ENCODE data around the gene ANXA6.
A peak's percentile ranks its signal among the peaks of the same experiment; 100 is the strongest.

The ANXA6 gene

DNA sequence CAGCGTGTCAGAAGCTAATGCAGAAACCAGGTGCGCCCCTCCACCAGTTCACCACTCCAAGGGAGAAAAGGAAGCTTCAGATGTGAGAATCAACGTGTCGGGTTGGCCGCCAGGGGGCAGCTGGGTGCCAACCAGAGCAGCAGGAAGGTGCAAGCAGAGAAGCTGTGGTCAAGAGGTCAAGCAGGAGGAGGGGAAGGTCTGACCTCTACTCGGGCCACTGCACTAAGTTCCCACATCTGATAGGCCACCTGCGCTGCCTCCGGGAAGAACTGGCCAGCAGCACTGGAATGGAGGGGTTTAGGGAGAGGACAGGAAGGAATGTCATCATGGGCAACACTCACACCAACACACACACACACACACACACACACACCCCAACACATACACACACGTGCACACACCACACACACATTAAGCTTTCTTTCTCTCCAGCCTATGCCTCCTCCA is 31.4 kb downstream of the ANXA6 start:
- peak; percentile 63 for DNase-seq

DNA sequence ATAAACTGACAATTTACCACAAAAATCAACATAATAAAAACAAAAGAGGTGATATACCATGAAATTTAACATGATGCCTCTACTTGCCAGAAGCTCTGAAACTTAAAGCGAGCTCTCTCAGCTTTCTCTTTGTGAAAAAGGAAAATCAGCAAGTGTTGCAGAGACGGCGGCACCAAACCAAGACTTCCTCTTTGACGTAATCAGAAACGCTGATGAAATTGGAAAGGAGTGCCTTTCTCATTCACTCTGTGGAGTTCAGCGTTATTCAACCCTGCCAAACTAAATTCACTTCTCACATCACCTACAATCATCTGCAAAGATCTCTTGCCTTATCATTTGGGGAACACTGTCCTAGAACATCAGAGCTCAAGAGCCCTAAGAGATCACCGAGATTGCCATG is 32.2 kb downstream of the ANXA6 start:
- no peak for DNase-seq

DNA sequence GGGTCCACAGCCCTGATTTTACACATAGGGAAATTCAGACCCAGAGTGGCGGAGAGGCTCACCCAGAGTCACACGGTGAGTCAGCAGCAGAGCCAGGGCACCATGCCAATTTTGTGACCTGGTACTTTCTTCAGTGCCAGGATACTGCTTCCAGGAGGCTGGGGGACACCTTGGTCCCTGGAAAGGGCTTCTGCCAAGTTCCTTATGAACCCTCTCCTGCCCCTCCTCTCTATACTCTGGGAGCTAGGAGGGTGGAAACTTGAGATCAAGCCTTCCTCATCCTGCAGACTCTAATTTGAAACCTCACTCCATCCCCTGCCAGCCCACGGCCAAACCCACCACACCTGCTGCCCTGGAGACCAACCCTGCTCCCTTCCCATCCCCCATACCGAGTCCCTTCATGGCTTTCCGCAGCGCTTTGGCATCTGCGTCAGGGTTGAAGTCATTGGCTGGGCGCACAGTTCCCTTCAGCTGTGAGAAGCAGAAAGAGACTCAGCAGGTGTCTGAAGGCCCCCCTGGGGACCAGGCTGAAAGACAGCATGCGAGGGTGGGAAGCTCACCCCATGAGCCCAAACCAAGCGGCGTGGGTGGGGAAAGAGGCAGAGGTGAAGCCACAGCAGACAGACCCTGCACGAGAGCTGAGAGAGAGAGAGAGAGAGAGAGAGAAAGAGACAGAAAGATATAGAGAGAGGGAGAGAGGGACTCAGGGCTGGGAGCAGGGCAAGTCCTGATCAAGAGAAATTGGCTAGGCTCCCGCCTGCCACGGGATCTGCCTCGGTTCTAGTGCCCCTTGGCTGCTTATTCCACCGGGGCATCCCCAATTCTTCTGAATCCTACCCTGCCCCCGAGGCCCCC is 33.5 kb downstream of the ANXA6 start:
- no peak for DNase-seq

DNA sequence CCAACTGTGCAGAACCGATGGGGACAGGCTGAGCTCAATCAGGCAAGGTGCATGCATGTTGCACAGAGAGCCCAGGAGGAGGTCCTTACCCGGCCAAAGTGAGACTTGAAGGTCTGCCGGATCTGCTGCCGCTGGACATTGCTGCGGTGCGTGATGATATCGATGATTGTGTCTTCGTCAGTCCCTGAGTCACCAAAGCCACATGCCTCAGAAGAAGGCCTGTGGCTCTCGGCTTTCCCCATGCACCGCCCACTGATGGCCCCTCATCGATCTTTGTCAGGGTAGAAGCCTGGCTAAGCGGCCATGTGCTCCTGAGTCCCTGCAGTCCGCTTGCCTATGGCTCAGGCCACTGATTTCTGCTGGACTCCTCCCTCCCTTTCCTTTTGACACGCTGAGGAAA is 34.8 kb downstream of the ANXA6 start:
- no peak for DNase-seq

DNA sequence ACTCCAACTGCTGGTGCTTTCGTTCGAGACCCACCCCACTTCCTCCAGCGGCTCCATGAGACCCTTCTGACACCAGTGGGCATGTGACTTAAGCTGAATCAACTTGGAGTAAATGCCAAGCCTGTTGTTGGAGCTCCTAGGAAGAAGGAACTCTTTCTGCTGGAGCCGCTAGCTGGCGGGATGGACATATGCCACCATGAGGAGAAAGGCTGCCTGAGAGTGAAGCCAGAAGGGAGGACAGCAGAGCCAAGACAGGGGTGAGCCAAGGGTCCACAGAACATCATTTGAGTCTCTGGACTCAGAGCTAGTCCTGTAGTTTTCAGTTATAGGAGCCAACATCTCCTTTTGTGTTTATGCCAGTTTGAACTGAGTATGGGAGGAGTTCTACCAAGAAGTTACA is 35.9 kb downstream of the ANXA6 start:
- DNase-seq: no peak

DNA sequence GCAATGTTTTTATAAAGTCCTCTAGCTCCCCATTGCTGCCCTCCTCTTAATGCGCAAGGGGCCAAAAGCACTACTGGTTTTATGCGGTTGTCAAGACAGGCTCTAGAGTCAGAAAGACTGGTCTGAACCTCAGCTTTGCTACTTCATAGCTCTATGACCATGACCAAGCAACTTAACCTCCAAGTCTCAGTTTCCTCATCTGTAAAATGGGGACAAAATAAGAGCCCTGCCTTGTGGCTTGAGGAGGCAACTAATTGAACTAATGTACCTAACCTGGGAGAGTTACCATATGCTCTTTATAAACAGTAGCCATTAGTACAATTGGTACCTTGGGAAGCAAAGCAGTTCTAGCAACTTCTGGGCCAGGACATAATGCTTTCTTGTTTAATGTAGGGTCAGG is 36.5 kb downstream of the ANXA6 start:
- no peak for DNase-seq

DNA sequence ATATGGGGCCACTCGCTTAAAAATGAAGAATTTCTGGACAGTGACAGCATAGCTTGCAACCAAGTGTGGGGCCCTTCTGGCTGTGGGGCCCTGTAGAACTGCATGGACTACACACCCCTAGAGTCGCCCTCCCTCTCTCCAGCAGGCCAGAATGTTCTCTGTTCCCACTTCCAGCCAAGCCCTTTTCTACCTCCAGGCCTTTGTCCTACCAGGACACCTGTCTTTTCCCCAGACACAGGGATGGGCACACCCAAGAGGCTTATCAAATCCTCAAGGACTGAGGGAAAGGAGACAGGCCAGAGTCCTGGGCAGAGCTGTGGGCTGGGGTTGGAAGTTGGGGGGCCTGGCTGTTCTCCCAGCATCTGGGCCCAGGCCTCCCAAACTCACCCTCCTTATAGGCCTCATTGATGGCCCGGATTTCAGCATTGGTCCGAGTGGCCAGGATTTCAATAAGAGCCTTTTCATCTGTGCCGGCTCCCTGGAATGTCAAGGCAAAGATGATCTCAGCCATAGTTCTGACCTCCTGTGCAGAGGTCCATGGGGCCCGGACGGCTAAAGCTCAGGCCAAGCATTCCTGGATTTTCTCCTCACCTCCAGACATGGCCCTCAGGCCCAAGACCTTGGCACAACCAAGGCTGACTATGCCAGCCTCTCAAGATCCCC is 38.5 kb downstream of the ANXA6 start:
- DNase-seq: no peak

DNA sequence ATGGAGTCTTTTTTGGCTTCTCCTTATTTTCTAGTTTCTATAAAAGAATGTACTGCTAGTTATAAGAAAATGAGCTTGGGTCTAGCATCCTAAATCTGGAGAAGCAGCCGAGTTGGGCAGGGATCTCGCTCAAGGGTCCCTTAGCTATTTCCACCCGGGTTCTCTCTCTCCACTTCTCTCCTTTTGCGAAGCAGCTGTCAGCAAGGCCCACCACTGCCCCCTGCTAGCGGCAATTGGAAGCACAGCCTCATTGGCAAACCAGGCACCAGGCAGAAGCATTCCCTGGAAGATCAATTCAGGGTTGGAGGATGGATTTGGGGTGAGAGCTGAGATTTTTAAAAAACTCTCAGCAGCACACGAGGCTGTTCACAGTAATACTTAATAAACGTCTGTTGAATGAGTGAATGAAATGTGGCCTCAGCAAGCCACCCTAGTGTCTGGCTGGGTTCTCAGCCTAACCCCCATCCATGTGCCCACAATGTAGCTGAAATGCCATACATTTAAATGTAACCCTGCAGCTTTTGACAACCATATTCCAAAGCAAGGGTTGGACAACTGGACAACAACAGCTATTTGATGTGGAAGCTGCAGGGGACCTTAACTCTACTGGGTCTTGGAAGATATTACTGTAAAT is 42.2 kb downstream of the ANXA6 start:
- peak; percentile 67 for DNase-seq

DNA sequence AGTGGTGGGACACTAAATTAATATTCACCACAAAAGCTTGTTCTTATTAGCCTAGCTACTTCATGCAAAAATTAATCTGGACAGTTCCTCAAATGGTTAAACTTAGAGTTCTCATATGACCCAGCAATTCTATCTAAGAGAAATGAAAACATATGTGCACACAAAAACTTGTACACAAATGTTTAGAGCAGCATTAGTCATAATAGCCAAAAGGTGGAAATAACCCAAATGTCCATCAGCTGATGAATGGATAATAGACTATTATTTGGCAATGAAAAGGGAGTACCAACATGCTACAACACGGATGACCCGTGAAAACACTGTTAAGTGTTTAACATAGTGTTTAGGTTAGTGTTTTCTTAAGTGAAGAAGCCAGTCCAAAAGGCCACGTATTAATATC is 43.9 kb downstream of the ANXA6 start:
- no peak for DNase-seq

DNA sequence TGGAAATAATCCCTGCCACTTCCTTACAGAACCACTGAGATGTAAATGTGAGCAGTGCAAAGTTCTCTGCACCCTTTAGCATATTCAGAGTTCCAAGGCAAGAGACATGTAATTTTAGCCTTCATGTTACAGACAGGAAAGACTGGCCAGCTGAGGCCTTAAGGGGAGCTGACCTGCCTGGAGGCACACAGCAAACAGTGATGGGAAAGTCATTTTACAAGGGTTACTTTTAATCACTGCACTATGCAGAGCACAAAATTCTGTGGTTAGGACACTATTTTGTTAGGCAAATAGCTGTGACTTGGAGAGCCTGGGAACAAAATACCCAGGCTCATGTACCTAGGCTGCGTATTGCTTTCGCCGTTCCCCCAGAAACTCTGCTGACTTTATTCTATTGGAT is 46.6 kb downstream of the ANXA6 start:
- DNase-seq: no peak

DNA sequence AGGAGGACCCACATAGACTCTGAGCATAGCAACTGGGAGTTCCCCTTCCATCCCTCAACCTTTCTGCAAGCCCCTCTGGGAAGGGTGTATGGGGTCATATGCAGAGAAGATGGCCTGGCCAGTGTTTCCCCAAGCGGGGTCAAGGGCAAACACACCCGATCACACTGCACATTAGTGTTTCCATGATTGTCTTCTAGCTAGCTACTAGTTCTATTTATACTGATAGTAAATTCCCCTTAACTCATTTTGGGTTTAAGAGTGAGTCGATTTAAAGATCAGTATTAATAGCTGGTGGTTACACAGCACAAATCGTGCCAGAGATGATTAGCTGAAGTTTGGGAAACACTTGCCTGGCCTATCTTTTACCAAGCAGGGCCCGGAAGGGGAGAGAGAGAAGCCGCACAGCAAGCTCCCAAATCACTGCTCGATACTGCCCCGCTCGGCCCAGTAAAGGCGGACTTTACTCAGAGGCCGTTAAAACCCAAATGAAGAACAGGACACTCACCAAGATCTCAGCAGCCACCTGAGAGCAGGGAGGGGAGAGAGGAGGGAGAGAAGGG is 47.4 kb downstream of the ANXA6 start:
- no peak for DNase-seq

DNA sequence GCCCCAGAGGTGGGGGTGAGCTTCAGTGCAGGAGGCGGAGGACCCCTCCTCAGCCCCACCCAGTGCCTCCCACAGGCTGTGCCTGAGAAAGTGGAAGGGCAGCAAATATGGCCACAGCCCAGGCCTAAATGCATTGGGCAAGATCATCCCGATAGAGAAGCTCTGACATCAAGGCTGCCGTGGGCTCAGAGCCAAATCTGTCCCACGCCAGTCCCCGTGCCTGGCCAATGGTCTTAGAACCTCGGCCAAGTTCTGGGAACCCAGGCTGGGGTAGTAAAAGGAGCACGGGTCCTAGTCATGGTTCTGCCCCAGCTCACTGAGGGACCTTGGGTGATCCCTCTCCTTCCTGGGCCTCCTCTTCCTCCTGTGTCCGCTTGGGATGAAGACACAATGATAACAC is 49.0 kb downstream of the ANXA6 start:
- DNase-seq: no peak

DNA sequence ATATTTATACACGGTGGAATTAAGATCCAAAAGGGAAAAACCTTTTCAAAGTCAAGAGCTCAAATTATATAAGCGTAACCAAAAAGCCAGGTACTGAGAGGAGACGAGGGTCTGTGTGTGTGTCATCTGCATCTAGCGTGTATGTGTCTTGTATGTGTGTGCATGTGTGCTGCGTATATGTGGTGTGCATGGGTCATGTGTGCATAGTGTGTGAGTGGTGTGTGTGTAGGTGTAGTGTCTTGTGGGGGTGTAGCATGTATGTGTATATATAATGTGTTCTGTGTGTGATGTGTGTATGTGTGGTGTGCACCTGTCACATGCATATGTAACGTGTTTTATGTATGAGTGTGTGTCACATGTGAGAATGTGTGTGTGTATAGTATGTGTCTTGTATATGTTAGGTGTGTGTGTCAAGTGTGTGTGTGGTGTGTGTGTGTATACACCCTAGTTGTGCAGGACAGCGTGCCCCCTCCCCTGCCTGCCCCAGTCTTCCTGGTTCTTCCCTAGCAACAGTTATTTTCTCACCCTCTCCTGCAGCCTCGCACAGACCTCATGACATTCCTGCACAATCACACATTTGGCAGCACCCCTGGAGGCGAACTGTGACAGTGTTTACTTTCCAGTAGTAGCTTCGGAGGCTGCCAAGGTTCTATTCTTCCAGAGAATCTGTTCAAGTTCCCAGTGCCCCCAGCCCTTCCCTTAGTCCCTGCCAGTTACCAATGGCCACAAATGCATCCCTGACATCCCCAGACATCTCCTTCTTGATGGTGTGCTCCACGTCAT is 49.6 kb downstream of the ANXA6 start:
- DNase-seq: no peak

DNA sequence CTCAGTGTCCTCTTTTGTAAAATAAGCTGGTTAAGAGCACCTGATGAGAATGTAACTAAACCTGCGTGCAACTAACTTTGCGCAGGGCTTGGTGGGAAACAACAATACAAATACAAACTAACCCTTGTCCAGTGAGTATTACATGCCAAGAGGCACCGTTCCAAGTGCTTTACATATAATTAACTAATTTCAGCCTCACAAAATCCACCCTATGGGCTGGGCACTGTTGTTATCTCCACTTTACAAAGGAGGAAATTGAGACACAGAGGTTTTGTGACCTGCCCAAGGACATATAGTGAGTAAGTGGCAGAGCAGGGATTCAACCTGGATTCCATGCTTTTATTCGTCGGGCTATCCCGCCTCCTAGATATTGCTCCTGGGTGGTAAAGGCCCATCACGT is 50.5 kb downstream of the ANXA6 start:
- no peak for DNase-seq

DNA sequence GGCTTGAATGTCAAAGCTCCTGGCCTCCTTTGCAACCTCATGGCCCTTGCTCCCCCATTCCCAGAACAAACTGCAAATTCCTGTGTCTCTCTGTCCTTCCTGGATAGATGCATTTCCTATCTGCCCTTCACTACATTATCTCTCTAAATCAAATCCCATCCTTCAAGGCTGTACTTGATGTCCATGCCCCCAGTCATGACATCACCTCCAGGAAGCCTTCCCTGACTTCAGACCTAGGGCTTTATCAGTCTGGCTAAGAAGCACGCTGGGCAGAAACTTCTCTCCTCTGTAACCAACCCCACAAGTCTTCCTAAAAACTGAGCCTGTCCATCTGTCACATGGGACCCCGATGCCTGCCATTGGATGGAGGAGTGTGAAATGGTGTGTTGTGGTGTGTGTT is 51.1 kb downstream of the ANXA6 start:
- DNase-seq: no peak

DNA sequence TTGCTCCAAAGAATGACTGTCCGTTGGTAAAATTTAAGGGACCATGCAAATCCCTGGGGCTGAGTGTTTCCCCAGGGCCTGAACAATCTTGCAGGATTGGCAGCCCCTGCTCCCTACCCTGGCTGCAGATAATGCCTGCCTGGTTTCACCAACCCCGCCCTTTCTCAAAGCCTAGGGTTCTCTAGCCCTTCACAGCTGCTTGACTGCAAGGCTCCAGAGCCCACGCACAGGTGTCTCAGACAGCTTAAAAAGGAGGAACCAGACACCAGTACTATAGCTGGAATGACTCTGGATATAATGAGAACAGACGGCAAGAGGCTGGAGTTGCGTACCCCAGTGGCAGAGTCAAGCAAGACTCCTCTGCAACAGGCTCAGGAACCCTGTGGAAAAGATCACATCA is 51.5 kb downstream of the ANXA6 start:
- DNase-seq: no peak

DNA sequence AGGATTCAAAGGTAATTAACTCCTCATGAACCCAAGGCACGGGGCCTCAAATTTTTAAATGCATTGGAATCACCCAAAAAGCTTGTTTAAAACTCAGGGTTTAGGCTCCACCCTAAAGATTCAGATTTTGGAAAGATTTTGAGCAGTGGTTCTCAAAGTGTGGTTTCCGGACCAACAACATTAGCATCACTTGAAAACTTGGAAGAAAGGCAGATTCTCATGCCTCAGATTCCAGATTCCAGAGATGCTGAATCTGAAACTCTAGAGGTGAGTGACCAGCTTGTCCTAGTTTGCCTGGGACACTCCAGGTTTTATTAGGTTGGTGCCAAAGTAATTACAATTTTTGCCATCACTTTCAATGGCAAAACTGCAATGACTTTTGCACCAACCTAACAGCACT is 52.0 kb downstream of the ANXA6 start:
- no peak for DNase-seq

DNA sequence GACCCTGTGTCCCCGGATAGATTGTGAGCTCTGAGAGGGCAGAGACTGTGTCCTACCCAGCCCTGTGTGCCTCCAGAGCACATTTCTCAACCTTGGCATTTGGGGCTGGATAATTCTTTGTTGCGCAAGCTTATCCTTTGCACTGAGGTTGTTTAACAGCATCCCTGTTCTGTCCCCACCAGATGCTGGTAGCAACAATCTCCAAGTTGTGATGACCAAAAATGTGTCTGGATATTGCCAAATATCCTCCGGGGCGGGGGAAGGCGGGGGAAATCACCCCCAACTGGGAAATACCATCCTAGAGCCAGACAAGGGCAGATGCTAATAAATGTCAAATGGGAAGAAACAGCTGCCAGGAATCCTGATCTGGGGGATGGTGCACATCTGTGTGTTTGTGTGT is 52.8 kb downstream of the ANXA6 start:
- no peak for DNase-seq

DNA sequence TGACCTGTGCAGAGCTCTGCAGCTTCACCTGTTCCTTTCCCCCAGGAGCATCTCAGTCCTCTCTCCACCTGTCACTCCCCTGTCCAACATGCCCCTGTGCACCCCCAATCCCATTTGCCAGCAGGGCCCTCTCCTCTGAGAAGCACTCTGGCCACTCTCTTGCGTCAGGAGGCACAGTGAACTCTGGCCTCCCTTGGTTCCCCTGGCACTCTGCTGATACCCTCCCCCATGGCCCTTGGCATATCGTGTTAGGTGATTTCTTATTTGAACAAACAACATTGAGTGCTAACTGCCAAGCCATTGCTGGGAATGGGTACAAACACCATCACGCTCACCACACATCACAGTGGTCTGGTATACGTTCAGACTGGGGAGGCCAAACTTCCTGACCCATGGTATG is 55.8 kb downstream of the ANXA6 start:
- DNase-seq: no peak

DNA sequence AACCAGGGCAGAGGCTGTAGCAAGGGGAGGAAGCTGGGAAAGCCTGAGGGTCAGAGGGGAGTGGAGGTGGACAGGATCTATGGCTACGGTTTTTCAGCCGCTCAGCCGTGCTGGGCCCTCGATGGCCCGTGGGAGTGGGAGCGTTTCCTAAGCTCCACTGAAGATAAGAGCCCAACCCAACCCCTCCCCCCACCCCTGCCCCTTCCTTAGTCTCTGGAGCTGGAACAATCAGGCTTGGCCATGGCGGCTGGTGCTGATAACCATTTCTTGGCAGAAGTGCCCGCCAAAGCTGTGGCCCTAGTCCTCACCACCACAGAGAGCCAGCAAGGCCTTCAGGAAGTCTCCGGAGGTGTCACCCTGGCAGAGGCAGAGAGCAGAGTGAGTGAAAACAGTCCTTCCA is 56.4 kb downstream of the ANXA6 start:
- no peak for DNase-seq

DNA sequence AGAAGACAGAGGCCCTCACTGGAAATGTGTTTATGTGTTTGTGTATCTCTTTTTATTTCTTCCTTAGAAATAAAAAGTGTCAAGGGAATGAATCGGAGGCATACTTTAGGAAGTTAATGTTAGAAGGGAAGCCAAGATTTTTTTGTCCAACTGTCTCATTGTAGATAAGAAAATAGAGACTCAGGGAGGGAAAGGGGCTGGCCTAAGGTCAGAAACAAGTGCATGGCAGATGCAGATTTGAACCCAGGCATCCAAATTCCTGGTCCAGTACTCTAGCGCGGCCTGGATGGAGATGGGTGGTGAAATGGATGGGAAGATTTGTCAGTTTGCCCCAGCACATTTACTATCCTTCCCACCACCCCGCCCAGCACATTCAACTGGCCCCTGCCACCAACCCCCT is 56.9 kb downstream of the ANXA6 start:
- no peak for DNase-seq

DNA sequence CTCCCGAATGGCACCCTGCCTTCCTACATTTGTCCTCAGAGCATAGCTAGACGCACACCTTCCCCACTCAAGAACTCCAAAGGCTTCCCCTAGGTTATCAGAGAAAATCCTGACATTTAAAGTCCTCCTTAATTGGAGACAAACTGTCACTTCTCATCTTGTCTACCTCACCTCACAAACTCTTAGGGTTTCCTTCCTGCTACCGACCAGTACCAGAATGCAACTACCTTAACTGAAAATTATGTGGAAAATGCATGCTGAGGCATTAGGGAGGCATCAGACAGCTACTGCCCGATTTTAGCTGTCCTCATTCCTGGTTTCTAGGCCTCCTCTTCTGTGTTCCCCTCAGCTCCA is 58.8 kb downstream of the ANXA6 start:
- no peak for DNase-seq

Data from effector CD4-positive, alpha-beta T cell (primary cell).